Measurements from ENCODE around the gene ESYT2. TPM values are rescaled to one million over a fixed set of nuclear protein-coding genes. Genes with fewer than 3 reads are reported as not detected.

ESYT2 gene
- total and polyA plus RNA-seq, 9 of the 15 experiments (the other 6 are each of a cell fraction or from before 2014, with no cell fraction given), result 5.8 to 86.9 (median 64.7) TPM

GRCh38 chr7:158829021-158829341, 328 bp downstream of the ESYT2 start:
- no peaks in the 10 kb centered on the region for H3K27me3 ChIP-seq (ENCODE audit: control insufficient read depth in 2 of 2, insufficient read depth in 2 of 2, low read length in 2 of 2)
- peak overlapping the region; percentile 77 for H2AFZ ChIP-seq (ENCODE audit: low read depth, low read length)
- intact Hi-C loops (cut with micrococcal nuclease), result loop anchor here (2.0 kb wide), 3 partner anchors 88 to 132 kb away; partner anchors contain the start of gene NCAPG2
- ChIA-PET POLR2A (interaction anchor here (0.6 to 2.1 kb wide), 10 partner anchors 9 to 124 kb away, joined by 3 to 9 read pairs (median 4); partner anchors contain the start of gene NCAPG2), CTCF (ENCODE audit: low intra/inter-chr PET ratio) (no interaction called here)
- peak overlapping the region; percentile 81 for H3K4me2 ChIP-seq (ENCODE audit: insufficient read depth, low read length)
- H3K9me3 ChIP-seq (replicated peaks; ENCODE audit: control insufficient read depth, insufficient read depth, low read depth, low read length), result no peaks in the 10 kb centered on the region
- peaks cover 53% of the 10 kb centered on the region for H3K79me2 ChIP-seq (ENCODE audit: control insufficient read depth, insufficient read depth, low read length)
- H3K9ac ChIP-seq (ENCODE audit: insufficient read depth in 1 of 2, low read depth in 2 of 2, low read length in 2 of 2), result peak overlapping the region; percentile 86 to 99
- FAIRE-seq (no peak), DNase-seq (ENCODE audit: extremely low read depth in 1 of 4, low spot score in 3 of 4) (peak in 1 of 4 experiments; percentile 89), ATAC-seq (peak; percentile 72)
- peaks cover 14% of the 10 kb centered on the region; the same call in 1 of the 2 replicates for H4K20me1 ChIP-seq (replicated peaks; ENCODE audit: control insufficient read depth, insufficient read depth, low read length)
- peak overlapping the region; percentile 98 for H3K27ac ChIP-seq (ENCODE audit: extremely low read depth, low read depth, low read length)
- WGBS (ENCODE audit: insufficient coverage, low coverage, missing lambda C conversion rate), result 0% methylated on average over 33 of the region's 38 CpGs
- H3K4me3 ChIP-seq, result peak overlapping the region; percentile 67
- no peaks in the 10 kb centered on the region for H3K9me1 ChIP-seq (ENCODE audit: control insufficient read depth, insufficient read depth, low read length)
- H3K36me3 ChIP-seq (ENCODE audit: control insufficient read depth, insufficient read depth, low read length), result peaks cover 8% of the 10 kb centered on the region
- peaks cover 34 to 36% of the 10 kb centered on the region in 2 experiments for H3K4me1 ChIP-seq (replicated peaks in 1 of 2; ENCODE audit: control insufficient read depth in 2 of 2, insufficient read depth in 2 of 2, low read length in 2 of 2)
- no TSS peak for BruUV-seq (replicated peaks)
- in situ Hi-C loops (cut with MboI), result no loop called here
- TF ChIP-seq RHOXF2B (CRISPR knock-in tag; conservative IDR thresholded peaks at IDR 0.05), result no peak
- peak in 1 of 2 experiments; percentile 74; a peak in 2 of 4 replicates for TF ChIP-seq FOXA3 (CRISPR knock-in tag; conservative IDR thresholded peaks at IDR 0.05 in 1 of 2, IDR thresholded peaks at IDR 0.05 in 1 of 2)
- no peak for TF ChIP-seq RFX7 (CRISPR knock-in tag; IDR thresholded peaks at IDR 0.05)
- TF ChIP-seq WHSC1 (IDR thresholded peaks at IDR 0.05; ENCODE audit: low read length), result no peak
- TF ChIP-seq ETV5 (CRISPR knock-in tag; IDR thresholded peaks at IDR 0.05; ENCODE audit: low read depth), result no peak
- no peak for TF ChIP-seq PREB (CRISPR knock-in tag; IDR thresholded peaks at IDR 0.05)
- TF ChIP-seq E2F6 (IDR thresholded peaks at IDR 0.05; ENCODE audit: borderline replicate concordance in 1 of 2, extremely low read depth in 1 of 2, insufficient read depth in 1 of 2, insufficient read length in 1 of 2, low read depth in 1 of 2, low read length in 1 of 2, poor library complexity in 1 of 2, severe bottlenecking in 1 of 2), result peak; percentile 76 to 91
- 0 out of 2 replicates have a peak, but pooled peaks have one; percentile 31 for TF ChIP-seq RBM17 (IDR thresholded peaks at IDR 0.05; ENCODE audit: borderline replicate concordance, low read depth, low read length)
- peak; percentile 27; the same call in 1 of the 2 replicates for TF ChIP-seq ELK1 (CRISPR knock-in tag; IDR thresholded peaks at IDR 0.05)
- peak; percentile 83; the same call in 1 of the 2 replicates for TF ChIP-seq E2F4 (CRISPR knock-in tag; IDR thresholded peaks at IDR 0.05; ENCODE audit: low read depth)
- TF ChIP-seq HDAC3 (IDR thresholded peaks at IDR 0.05; ENCODE audit: borderline replicate concordance, partially characterized antibody), result no peak
- TF ChIP-seq GTF2A2 (tag; IDR thresholded peaks at IDR 0.05), result no peak
- TF ChIP-seq SAP30 (IDR thresholded peaks at IDR 0.05; ENCODE audit: borderline replicate concordance, insufficient read depth, low read depth, low read length, poor library complexity, severe bottlenecking), result no peak
- peak in 1 of 2 experiments; percentile 74; a peak in 2 of 4 replicates for TF ChIP-seq NONO (IDR thresholded peaks at IDR 0.05; ENCODE audit: low read depth in 2 of 2, low read length in 1 of 2)

All from K562 (cell line).